Measurements from ENCODE around the gene PYDC1. TPM values are rescaled to one million over a fixed set of nuclear protein-coding genes. Genes with fewer than 3 reads are reported as not detected.
"Not testable (repeated sequence)": the region's sequence is repeated elsewhere in the genome, so short reads cannot be mapped to it uniquely, and the experiment has no call there.

Gene PYDC1
- total RNA-seq, 2 experiments from 2014 or later: not detected

DNA sequence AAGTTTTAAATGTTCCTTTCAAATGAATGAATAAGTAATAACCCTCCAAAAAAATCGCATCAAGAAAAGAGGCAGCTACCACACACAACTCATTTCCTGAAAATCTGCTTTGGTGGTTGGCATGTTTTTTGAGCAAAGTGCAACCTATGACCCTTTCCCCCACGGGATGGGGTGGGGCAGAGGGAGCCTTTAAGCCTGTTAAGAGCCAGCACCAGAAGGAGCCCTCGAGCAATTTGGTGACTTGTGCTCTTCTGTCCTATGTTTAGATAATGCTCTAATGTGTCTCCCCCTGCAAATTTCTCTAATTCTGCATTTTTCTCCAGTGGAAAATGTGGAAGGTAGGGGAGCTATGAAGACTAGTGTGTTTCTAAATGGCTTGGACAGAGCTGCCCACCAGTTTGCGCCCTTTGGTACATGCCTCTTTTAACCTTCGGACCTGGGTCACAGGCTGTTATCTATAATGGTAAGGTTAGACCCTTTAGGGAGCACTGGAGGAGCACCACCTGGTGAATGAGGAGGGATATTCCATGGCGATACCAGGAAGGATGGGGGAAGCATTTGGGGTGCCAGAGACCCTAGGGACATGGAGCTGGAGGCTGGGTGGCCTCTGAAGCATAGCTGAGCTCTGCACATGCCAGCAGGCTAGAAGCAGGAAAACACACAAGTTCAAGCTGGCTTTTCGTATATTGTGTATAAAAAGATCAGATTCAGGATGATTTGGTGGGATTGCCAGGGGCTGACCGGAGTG lies 15.9 kb downstream of the PYDC1 start:
- Mint-ChIP-seq H3K4me3 (peak overlapping the region; percentile 78), H3K27me3 (no peaks in the 10 kb centered on the region), H3K4me1 (ENCODE audit: low read depth) (peaks cover 60% of the 10 kb centered on the region), H3K9me3 (no peaks in the 10 kb centered on the region), H3K27ac (peak overlapping the region; percentile 69), H3K36me3 (peaks cover 20% of the 10 kb centered on the region)
- intact Hi-C loops (cut with micrococcal nuclease): loop anchor here (1.0 to 5.0 kb wide), 3 partner anchors 151 to 241 kb away; partner anchors contain the start of gene ZNF843
- DNase-seq: peak; percentile 76
- POLR2A ChIA-PET: interaction anchor here (0.6 to 3.8 kb wide), 7 partner anchors 10 to 263 kb away, joined by 3 to 30 read pairs (median 4); partner anchors contain the start of gene FUS
- CTCF ChIA-PET: interaction anchor here (0.5 to 4.1 kb wide), 8 partner anchors 12 to 255 kb away, joined by 3 to 28 read pairs (median 4); partner anchors contain the start of gene ZNF843

DNA sequence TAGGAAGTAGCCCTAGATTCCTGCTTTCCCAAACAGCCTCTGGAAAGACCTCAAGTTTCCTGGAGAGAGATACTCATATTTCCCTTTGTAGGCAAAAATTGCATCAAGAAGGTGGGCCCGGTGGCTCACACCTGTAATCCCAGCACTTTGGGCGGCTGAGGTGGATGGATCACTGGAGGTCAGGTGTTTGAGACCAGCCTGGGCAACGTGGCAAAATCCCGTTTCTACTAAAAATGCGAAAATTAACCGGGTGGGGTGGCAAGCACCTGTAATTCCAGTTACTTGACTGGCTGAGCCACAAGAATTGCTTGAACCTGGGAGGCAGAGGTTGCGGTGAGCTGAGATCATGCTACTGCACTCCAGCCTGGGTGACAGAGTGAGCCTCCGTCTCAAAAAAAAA lies 16.8 kb downstream of the PYDC1 start:
- ChIA-PET POLR2A (interaction anchor here (3.6 to 3.8 kb wide), 2 partner anchors 15 to 20 kb away, joined by 22 to 30 read pairs; partner anchors contain the start of gene FUS), CTCF (interaction anchor here (0.9 to 4.1 kb wide), 5 partner anchors 58 to 256 kb away, joined by 3 to 28 read pairs (median 10); partner anchors contain the start of gene ZNF843)
- DNase-seq, H3K27me3 Mint-ChIP-seq, H3K4me3 Mint-ChIP-seq, H3K9me3 Mint-ChIP-seq: not testable (repeated sequence)
- H3K4me1 Mint-ChIP-seq (ENCODE audit: low read depth): peaks cover 62% of the 10 kb centered on the region
- H3K27ac Mint-ChIP-seq: peak overlapping the region; percentile 35
- H3K36me3 Mint-ChIP-seq: peaks cover 25% of the 10 kb centered on the region
- intact Hi-C loops (cut with micrococcal nuclease): loop anchor here (1.0 to 5.0 kb wide), 3 partner anchors 152 to 242 kb away; partner anchors contain the start of gene ZNF843

DNA sequence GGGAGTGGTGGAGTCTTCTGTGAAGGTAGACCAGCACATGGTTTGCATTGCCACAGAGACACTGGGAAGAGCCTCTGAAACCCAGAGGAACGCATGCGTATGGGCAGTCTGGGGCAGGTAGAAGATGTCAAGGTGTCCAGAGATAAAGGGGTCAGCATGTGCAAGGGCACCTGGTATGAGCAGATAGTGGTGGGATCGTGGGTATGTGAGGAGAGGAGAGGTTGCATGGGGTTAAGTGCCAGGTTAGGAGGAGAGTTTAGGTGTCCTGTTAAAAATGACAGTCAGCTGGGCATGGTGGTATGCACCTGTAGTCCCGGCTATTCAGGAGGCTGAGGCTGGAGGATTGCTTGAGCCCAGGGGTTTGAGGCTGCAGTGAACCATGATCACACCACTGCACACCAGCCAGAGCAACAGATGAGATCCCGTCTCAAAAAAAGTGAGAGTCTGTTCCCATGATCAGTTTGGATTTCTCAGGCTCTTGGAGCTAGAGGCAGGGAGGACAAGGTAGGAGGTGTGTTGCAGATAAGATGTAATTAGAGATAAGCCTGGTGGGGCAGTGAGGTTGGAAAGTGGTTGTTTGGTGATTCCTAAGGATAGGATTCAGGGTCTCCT lies 17.4 kb downstream of the PYDC1 start:
- H3K36me3 Mint-ChIP-seq: peaks cover 31% of the 10 kb centered on the region
- no peak for DNase-seq
- peaks cover 66% of the 10 kb centered on the region for H3K4me1 Mint-ChIP-seq (ENCODE audit: low read depth)
- peak overlapping the region; percentile 35 for H3K27ac Mint-ChIP-seq
- no peak overlapping the region for H3K4me3 Mint-ChIP-seq
- ChIA-PET CTCF (interaction anchor here (0.6 to 4.1 kb wide), 4 partner anchors 57 to 183 kb away, joined by 3 to 28 read pairs (median 8); no protein-coding TSS in a partner anchor), POLR2A (interaction anchor here (2.5 to 3.8 kb wide), 2 partner anchors 20 kb away, joined by 7 to 30 read pairs; partner anchors contain the start of gene FUS)
- no peaks in the 10 kb centered on the region for H3K27me3 Mint-ChIP-seq
- H3K9me3 Mint-ChIP-seq: no peaks in the 10 kb centered on the region
- intact Hi-C loops (cut with micrococcal nuclease): loop anchor here (1.0 to 5.0 kb wide), 3 partner anchors 153 to 243 kb away; partner anchors contain the start of gene ZNF843

DNA sequence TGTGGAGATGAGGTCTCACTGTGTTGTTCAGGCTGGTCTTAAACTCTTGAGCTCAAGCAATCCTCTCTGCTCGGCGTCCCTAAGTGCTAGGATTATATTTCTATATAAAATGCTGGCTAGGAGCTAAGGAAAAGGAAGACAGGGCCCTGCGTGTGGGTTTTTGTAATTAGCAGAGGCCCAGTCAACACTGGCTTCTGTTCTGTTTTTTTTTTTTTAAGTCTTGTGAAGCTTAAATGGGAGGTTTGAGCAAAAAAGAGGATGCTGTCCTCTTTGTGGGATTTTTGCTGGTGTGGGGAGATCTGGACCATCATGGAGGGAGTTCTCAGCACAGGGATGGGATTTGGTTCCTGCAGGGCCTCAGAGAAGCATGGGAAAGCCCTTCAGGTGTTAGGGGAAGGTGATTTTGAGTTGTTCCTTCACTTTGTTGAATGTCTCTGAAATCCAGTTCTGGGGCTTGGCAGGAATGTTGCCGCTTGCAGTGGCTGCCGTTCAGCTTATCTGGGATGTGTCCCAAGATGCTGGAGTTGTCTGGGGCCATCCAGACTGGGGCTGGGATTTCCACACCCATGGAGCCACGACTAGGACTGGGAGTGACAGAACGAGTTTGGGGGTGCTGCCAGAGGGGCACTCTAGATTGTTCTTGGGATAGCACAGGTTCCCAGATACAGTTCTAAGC lies 18.6 kb downstream of the PYDC1 start:
- no peak for DNase-seq
- CTCF ChIA-PET: interaction anchor here (0.7 to 1.8 kb wide), 3 partner anchors 56 to 262 kb away, joined by 3 to 6 read pairs (median 5); no protein-coding TSS in a partner anchor

DNA sequence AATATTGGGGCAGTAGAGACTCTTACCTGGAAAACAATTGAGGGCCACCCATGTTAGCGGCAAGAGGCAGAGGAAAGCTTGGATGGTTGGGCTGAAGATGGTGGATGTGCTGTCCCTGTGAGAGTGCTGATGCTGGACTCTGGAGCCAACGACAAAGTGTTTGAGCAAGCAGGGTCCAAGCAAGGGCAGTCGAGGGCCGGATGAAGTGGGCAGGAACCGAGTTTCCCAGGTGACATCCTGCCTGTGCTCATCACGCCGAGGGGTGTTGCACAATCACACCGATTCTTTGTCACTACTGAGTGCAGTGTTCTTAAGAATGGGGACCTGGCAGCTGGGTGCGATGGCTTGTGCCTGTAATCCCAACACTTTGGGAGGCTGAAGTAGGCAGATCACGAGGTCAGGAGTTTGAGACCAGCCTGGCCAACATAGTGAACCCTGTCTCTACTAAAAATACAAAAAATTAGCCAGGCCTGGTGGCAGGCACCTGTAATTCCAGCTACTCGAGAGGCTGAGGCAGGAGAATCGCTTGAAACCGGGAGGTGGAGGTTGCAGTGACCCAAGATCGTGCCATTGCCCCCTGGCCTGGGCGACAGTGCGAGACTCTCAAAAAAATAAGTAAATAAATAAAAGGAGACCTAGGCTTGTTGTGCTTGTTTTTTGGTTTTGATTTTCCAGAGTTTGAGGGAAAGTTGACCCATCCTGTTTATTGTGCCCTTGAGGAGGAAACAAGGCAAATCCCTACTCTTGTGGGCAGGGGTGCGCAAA lies 20.4 kb downstream of the PYDC1 start:
- intact Hi-C loops (cut with micrococcal nuclease): no loop called here
- no peak overlapping the region for H3K4me3 Mint-ChIP-seq

More for the DNA sequence above, 18.6 kb downstream of the PYDC1 start:
- peak overlapping the region; percentile 35 for H3K27ac Mint-ChIP-seq
- H3K4me1 Mint-ChIP-seq (ENCODE audit: low read depth): peaks cover 66% of the 10 kb centered on the region
- H3K27me3 Mint-ChIP-seq: no peaks in the 10 kb centered on the region
- H3K4me3 Mint-ChIP-seq: no peak overlapping the region
- H3K36me3 Mint-ChIP-seq: peaks cover 35% of the 10 kb centered on the region
- H3K9me3 Mint-ChIP-seq: no peaks in the 10 kb centered on the region
- intact Hi-C loops (cut with micrococcal nuclease): no loop called here
- POLR2A ChIA-PET: interaction anchor here (0.6 to 2.5 kb wide), 6 partner anchors 13 to 143 kb away, joined by 3 to 7 read pairs (median 4); partner anchors contain the start of gene FUS

DNA sequence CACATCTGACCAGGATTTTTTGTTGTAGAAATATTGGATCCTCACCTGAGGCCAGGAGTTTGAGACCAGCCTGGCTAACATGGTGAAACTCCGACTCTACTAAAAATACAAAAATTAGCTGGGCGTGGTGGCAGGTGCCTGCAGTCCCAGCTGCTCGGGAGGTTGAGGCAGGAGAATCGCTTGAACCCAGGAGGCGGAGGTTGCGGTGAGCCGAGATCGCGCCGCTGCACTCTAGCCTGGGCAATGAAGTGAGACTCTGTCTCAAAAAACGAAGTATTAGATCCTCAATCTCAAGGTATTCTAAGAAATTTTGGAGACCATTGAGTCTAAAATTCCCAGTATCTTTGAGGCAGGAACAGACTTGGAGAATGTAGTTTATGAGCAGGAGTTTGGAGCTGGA lies 21.1 kb downstream of the PYDC1 start:
- POLR2A ChIA-PET: interaction anchor here (0.6 to 2.8 kb wide), 5 partner anchors 12 to 224 kb away, joined by 3 to 7 read pairs (median 3); partner anchors contain the start of gene FUS
- H3K36me3 Mint-ChIP-seq: peaks cover 52% of the 10 kb centered on the region
- H3K4me1 Mint-ChIP-seq (ENCODE audit: low read depth): peaks cover 65% of the 10 kb centered on the region
- H3K4me3 Mint-ChIP-seq; H3K27me3 Mint-ChIP-seq; intact Hi-C loops (cut with micrococcal nuclease); H3K27ac Mint-ChIP-seq; H3K9me3 Mint-ChIP-seq; DNase-seq: not testable (repeated sequence)
- CTCF ChIA-PET: interaction anchor here (1.3 kb wide), 1 partner anchor 673 kb away, joined by 3 read pairs; no protein-coding TSS in a partner anchor

More for the DNA sequence above, 20.4 kb downstream of the PYDC1 start:
- DNase-seq: no peak
- CTCF ChIA-PET: interaction anchor here (1.3 kb wide), 1 partner anchor 672 kb away, joined by 3 read pairs; no protein-coding TSS in a partner anchor
- Mint-ChIP-seq H3K27me3 (no peaks in the 10 kb centered on the region), H3K27ac (peak overlapping the region; percentile 62), H3K4me1 (ENCODE audit: low read depth) (peaks cover 67% of the 10 kb centered on the region), H3K9me3 (no peaks in the 10 kb centered on the region), H3K36me3 (peaks cover 49% of the 10 kb centered on the region)
- POLR2A ChIA-PET: interaction anchor here (0.6 to 2.8 kb wide), 5 partner anchors 14 to 246 kb away, joined by 3 to 7 read pairs (median 4); partner anchors contain the start of genes FUS and ZNF843

DNA sequence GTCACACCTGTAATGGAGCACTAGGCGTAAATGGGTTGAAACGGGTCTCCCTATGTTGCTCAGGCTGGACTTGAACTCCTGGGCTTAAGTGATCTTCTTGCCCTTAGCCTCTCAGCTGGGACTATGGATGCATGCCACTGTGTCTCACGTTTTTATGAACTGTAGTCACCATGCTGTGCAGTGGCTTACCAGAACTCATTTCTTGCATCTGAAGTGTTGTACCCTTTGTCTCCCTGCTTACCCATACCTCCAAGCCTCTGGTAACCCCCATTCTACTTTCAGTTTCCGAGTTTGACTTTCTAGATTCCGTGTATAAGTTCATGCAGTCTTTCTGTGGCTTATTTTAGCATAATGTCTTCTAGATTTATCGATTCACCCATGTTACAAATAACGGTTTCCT lies 22.0 kb downstream of the PYDC1 start:
- DNase-seq: no peak
- Mint-ChIP-seq H3K4me1 (ENCODE audit: low read depth) (peaks cover 65% of the 10 kb centered on the region), H3K4me3 (no peak overlapping the region), H3K9me3 (no peaks in the 10 kb centered on the region), H3K27me3 (no peaks in the 10 kb centered on the region), H3K27ac (peak overlapping the region; percentile 44), H3K36me3 (peaks cover 62% of the 10 kb centered on the region)
- ChIA-PET POLR2A (interaction anchor here (1.0 to 2.8 kb wide), 2 partner anchors 13 to 15 kb away, joined by 3 to 7 read pairs; partner anchors contain the start of gene FUS), CTCF (no interaction called here)
- intact Hi-C loops (cut with micrococcal nuclease): no loop called here

DNA sequence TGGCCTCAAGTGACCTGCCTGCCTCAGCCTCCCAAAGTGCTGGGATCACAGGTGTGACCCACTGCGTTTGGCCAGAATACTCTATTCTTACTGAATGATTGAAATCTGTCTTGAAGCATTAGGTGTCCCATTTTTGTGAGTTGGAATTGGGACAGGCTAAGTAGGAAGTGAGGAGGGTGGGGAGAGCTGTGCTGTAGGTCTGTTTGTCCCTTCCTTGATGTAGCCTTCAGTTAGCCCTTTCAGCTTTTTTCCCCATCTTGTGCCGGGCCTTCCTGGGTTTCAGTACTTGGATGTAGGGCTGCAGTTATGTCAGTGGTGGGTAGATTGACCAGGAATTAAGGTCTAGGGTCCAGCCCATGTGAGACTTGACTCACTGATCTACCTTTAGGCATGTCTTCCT lies 23.1 kb downstream of the PYDC1 start:
- POLR2A ChIA-PET: interaction anchor here (0.7 to 2.8 kb wide), 5 partner anchors 8 to 267 kb away, joined by 3 to 7 read pairs (median 5); partner anchors contain the start of genes FUS and PYCARD
- Mint-ChIP-seq H3K27ac (peak overlapping the region; percentile 18), H3K9me3 (no peaks in the 10 kb centered on the region), H3K27me3 (no peaks in the 10 kb centered on the region), H3K4me1 (ENCODE audit: low read depth) (peaks cover 65% of the 10 kb centered on the region), H3K36me3 (peaks cover 65% of the 10 kb centered on the region), H3K4me3 (no peak overlapping the region)
- DNase-seq: no peak
- intact Hi-C loops (cut with micrococcal nuclease): no loop called here
- CTCF ChIA-PET: interaction anchor here (0.8 kb wide), 1 partner anchor 52 kb away, joined by 3 read pairs; no protein-coding TSS in a partner anchor

DNA sequence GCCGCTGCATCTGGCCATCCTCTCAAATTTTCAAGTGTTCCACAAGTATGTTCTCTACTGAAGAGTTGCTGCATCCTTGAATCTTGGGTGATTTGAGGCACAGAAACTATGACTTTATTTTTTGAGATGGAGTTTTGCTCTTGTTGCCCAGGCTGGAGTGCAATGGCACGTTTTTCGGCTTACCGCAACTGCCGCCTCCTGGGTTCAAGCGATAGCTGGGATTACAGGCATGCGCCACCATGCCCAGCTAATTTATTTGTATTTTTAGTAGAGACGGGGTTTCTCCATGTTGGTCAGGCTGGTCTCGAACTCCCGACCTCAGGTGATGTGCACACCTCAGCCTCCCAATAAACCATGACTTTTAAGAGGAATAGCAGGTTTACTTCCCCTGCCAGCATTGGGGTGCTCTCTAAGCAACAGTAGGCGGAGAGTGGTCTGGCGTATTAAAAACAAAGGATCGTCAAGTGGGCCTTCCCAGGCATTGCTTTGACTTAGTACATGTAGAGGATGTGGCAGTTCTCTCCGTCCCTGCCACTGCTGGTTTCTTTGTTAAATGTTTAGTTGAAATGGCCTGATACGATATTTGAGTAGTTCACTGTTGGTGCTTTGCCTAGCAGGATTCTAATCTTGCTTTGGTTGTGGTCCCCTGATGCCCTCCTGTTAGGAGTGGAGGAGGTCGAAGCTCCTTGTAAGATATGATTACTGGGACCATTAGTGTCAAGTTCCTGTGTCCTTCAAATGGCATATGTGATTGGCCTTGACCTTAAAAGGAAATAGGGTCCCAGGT lies 23.9 kb downstream of the PYDC1 start:
- Mint-ChIP-seq H3K9me3 (no peaks in the 10 kb centered on the region), H3K36me3 (peaks cover 71% of the 10 kb centered on the region), H3K4me1 (ENCODE audit: low read depth) (peaks cover 65% of the 10 kb centered on the region), H3K4me3 (no peak overlapping the region), H3K27ac (peak overlapping the region; percentile 61), H3K27me3 (no peaks in the 10 kb centered on the region)
- POLR2A ChIA-PET: interaction anchor here (1.2 to 2.1 kb wide), 5 partner anchors 9 to 26 kb away, joined by 3 to 7 read pairs (median 5); partner anchors contain the start of gene PYCARD
- intact Hi-C loops (cut with micrococcal nuclease): no loop called here
- DNase-seq: no peak
- CTCF ChIA-PET: interaction anchor here (0.5 to 0.8 kb wide), 2 partner anchors 13 to 51 kb away, joined by 3 read pairs; no protein-coding TSS in a partner anchor
